GM12878 (cell line): ENCODE measurements around the gene SLC15A4. TPM values are rescaled to one million over a fixed set of nuclear protein-coding genes. Genes with fewer than 3 reads are reported as not detected.
A peak's percentile ranks its signal among the peaks of the same experiment; 100 is the strongest.

ENCODE experiments used
- ATF2 ChIP-seq: IDR thresholded peaks from 2 replicates; pipeline ENCODE4 v1.6.1; 2012; ENCODE audit warnings: low read length, inconsistent platforms
- CBX3 ChIP-seq: fragments of 200-600 bp; sonication (generic); IDR thresholded peaks from 2 replicates; pipeline ENCODE4 v1.6.1; 2016; ENCODE audit warnings: low read depth, borderline replicate concordance
- CUX1 ChIP-seq: IDR thresholded peaks from 2 replicates; pipeline ENCODE4 v1.6.1; 2012; ENCODE audit warnings: improper control_type of control experiment, low read depth, low read length; ENCODE audit not compliant: insufficient replicate concordance
- EZH2 ChIP-seq: IDR thresholded peaks from 2 replicates; pipeline ENCODE4 v1.6.1; 2012; ENCODE audit warnings: low read depth, mild to moderate bottlenecking, control low read depth, inconsistent platforms, low read length, borderline replicate concordance; ENCODE audit not compliant: control insufficient read depth
- IKZF1 ChIP-seq: fragments of 450-650 bp; conservative IDR thresholded peaks from 2 replicates; pipeline ENCODE4 v1.6.1; 2017; ENCODE audit warnings: antibody characterized with exemption, mild to moderate bottlenecking
- MTA2 ChIP-seq: fragments of 450-650 bp; IDR thresholded peaks from 2 replicates; pipeline ENCODE4 v1.6.1; 2016; ENCODE audit warnings: low read depth, mild to moderate bottlenecking, moderate library complexity
- NBN ChIP-seq: fragments of 450-650 bp; IDR thresholded peaks from 2 replicates; pipeline ENCODE4 v1.6.1; 2016
- NKRF ChIP-seq: fragments of 450-650 bp; conservative IDR thresholded peaks from 2 replicates; pipeline ENCODE4 v1.6.1; 2017; ENCODE audit warnings: mild to moderate bottlenecking, moderate library complexity
- PKNOX1 ChIP-seq: fragments of 450-650 bp; IDR thresholded peaks from 2 replicates; pipeline ENCODE4 v1.6.1; 2016; ENCODE audit warnings: mild to moderate bottlenecking
- POLR2AphosphoS2 ChIP-seq: IDR thresholded peaks from 2 replicates; pipeline ENCODE4 v1.6.1; 2011; ENCODE audit warnings: low read depth, mild to moderate bottlenecking, low read length, improper control_type of control experiment, moderate library complexity
- POLR2AphosphoS5 ChIP-seq: IDR thresholded peaks from 2 replicates; pipeline ENCODE4 v1.6.1; 2011; ENCODE audit warnings: mild to moderate bottlenecking, low read length, inconsistent platforms
- RELB ChIP-seq: fragments of 450-650 bp; IDR thresholded peaks from 2 replicates; pipeline ENCODE4 v1.6.1; 2017; ENCODE audit warnings: low read depth, mild to moderate bottlenecking, moderate library complexity
- RFX5 ChIP-seq: IDR thresholded peaks from 2 replicates; pipeline ENCODE4 v1.6.1; 2011; ENCODE audit warnings: low read depth, low read length, improper control_type of control experiment
- RUNX3 ChIP-seq: IDR thresholded peaks from 2 replicates; pipeline ENCODE4 v1.6.1; 2012; ENCODE audit warnings: low read length, inconsistent platforms
- SREBF1 ChIP-seq: IDR thresholded peaks from 2 replicates; pipeline ENCODE4 v1.6.1; 2012; ENCODE audit warnings: mild to moderate bottlenecking, low read length
- TCF12 ChIP-seq: IDR thresholded peaks from 2 replicates; pipeline ENCODE4 v1.6.1; 2011; ENCODE audit warnings: low read depth, mild to moderate bottlenecking, low read length
- YY1 ChIP-seq: IDR thresholded peaks from 2 replicates; pipeline ENCODE4 v1.6.1; 2011; ENCODE audit warnings: low read depth, mild to moderate bottlenecking, low read length
- ZBED1 ChIP-seq: IDR thresholded peaks from 2 replicates; pipeline ENCODE4 v1.6.1; 2016; ENCODE audit warnings: borderline replicate concordance
- polyA plus RNA-seq, 11 experiments: library from polyadenylated mRNA; depleted of rRNA in 4 of 11; unstranded in 6 of 11; stranded (reverse) in 5 of 11; fragments of >200 nt; fragmentation: Nextera tagmentation in 4 of 11; fragmentation: Illumina TruSeq in 1 of 11; extraction: Ambion mirVana in 4 of 11; extraction: Trizol in 1 of 11; gene quantifications; 1 replicate in 1 of 11; 2 replicates in 10 of 11; pipeline versions ENCODE4 v1.2.1 to v1.2.3, GENCODE V29; 2011 to 2016; ENCODE audit warnings: inconsistent platforms in 2 of 11, missing spikeins in 2 of 11, low read depth in 1 of 11
- total RNA-seq, 4 experiments: library from RNA; depleted of rRNA in 3 of 4; stranded (reverse); fragments of >200 nt in 3 of 4; fragmentation: Illumina TruSeq in 1 of 4; extraction: Trizol in 1 of 4; gene quantifications; 2 replicates each; pipeline versions ENCODE4 v1.2.1 to v1.2.3, GENCODE V29; 2013 to 2021

The SLC15A4 gene
- total and polyA plus RNA-seq, 10 of the 15 experiments (the other 5 are each of a cell fraction or from before 2014, with no cell fraction given), result 12.7 to 257 (median 36.6) TPM

- TF ChIP-seq PKNOX1 (no peak), RUNX3 (peak; percentile 44), EZH2 (no peak), ZBED1 (no peak; the same call in none of the 2 replicates), NKRF (0 out of 2 replicates have a peak, but pooled peaks have one; percentile 21), MTA2 (peak; percentile 67), CBX3 (no peak), CUX1 (peak; percentile 96), TCF12 (peak; percentile 80), NBN (peak; percentile 63), YY1 (0 out of 2 replicates have a peak, but pooled peaks have one; percentile 12), SREBF1 (no peak), ATF2 (peak; percentile 95), RFX5 (no peak), POLR2AphosphoS5 (peak; percentile 49), IKZF1 (peak; percentile 79), POLR2AphosphoS2 (peak; percentile 87), RELB (peak; percentile 82)
Observed at GRCh38 chr12:128817111-128818015, 6.4 kb downstream of the SLC15A4 start (continued).
